GM12878 (cell line): ENCODE results near the gene TDRD10. TPM values are rescaled to one million over a fixed set of nuclear protein-coding genes. Genes with fewer than 3 reads are reported as not detected.
A peak's percentile ranks its signal among the peaks of the same experiment; 100 is the strongest.

Experiments
- ATAC-seq: fragments of 200-7000 bp; cut with Tn5 transposase; 3 replicates; pipeline ENCODE4 v1.9.1; 2020; ENCODE audit warnings: mild to moderate bottlenecking, moderate library complexity
- BruUV-seq: library from RNA; stranded (reverse); fragments of 400-500 nt; replicated peaks from 2 replicates; lab custom pipeline; 2021; lab: Mats Ljungman, UMichigan
- CTCF ChIA-PET: fragments of 300-600 bp; sonication (Branson Sonifier 250); formaldehyde crosslinking; extraction: SDS; loops from one replicate; lab custom pipeline; 2021; ENCODE audit warnings: inconsistent platforms; lab: Yijun Ruan, JAX
- POLR2A ChIA-PET: fragments of 350-600 bp; formaldehyde crosslinking; extraction: SDS; loops from one replicate; lab custom pipeline; 2021; ENCODE audit warnings: inconsistent platforms; lab: Charles Lee
- RAD21 ChIA-PET: fragments of 300-600 bp; sonication (Branson Sonifier 250); formaldehyde crosslinking; loops from one replicate; lab custom pipeline; 2023; ENCODE audit warnings: antibody characterized with exemption; ENCODE audit not compliant: unreplicated experiment; lab: Charles Lee
- SMC1A ChIA-PET: fragments of 300-600 bp; sonication (Branson Sonifier 250); formaldehyde crosslinking; loops from one replicate; lab custom pipeline; 2023; ENCODE audit not compliant: unreplicated experiment, uncharacterized antibody; lab: Charles Lee
- DNase-seq: peaks from one replicate; pipeline ENCODE4 v3.0.0-alpha.2; 2011; ENCODE audit warnings: low read depth, low spot score
- FAIRE-seq: peaks from 3 replicates; lab custom pipeline; 2011; peaks lifted over from hg19 to GRCh38; lab: Jason Lieb, UNC
- H2AFZ ChIP-seq: 2 replicates; pipeline ENCODE4 v1.6.0; 2011; ENCODE audit warnings: low read depth, low read length, control low read depth; ENCODE audit not compliant: control insufficient read depth
- H3K27ac ChIP-seq: 2 replicates; pipeline ENCODE4 v1.5.1; 2011; ENCODE audit warnings: control low read depth; ENCODE audit not compliant: control insufficient read depth, insufficient read depth
- H3K27me3 ChIP-seq, 2 experiments: replicated peaks in 1 of 2; 2 replicates each; pipeline versions ENCODE4 v1.6.0 to v1.6.1; 2011; ENCODE audit warnings: low read length in 1 of 2; ENCODE audit not compliant: control insufficient read depth in 2 of 2, insufficient read depth in 2 of 2
- H3K36me3 ChIP-seq, 2 experiments: 2 replicates each; pipeline ENCODE4 v1.5.1; 2011; ENCODE audit warnings: low read length in 1 of 2; ENCODE audit not compliant: control insufficient read depth in 2 of 2, insufficient read depth in 2 of 2
- H3K4me1 ChIP-seq: 2 replicates; pipeline ENCODE4 v1.6.1; 2011; ENCODE audit warnings: mild to moderate bottlenecking, low read length, moderate library complexity, mixed read lengths; ENCODE audit not compliant: control insufficient read depth, insufficient read depth
- H3K4me2 ChIP-seq: 2 replicates; pipeline ENCODE4 v1.6.0; 2011; ENCODE audit warnings: control low read depth; ENCODE audit not compliant: control insufficient read depth, insufficient read depth
- H3K4me3 ChIP-seq: fragments of 200-600 bp; sonication (generic); 2 replicates; pipeline ENCODE4 v1.5.1; 2016
- H3K79me2 ChIP-seq: 2 replicates; pipeline ENCODE4 v1.6.0; 2011; ENCODE audit warnings: low read length; ENCODE audit not compliant: control insufficient read depth, insufficient read depth
- H3K9ac ChIP-seq: 2 replicates; pipeline ENCODE4 v1.8.0; 2011; ENCODE audit warnings: low read length, control low read depth, mixed read lengths; ENCODE audit not compliant: control insufficient read depth, insufficient read depth
- H3K9me3 ChIP-seq: replicated peaks from 3 replicates; pipeline ENCODE4 v1.5.1; 2011; ENCODE audit warnings: mild to moderate bottlenecking, low read length; ENCODE audit not compliant: control insufficient read depth, insufficient read depth
- H4K20me1 ChIP-seq: 2 replicates; pipeline ENCODE4 v1.6.0; 2011; ENCODE audit not compliant: control insufficient read depth, insufficient read depth
- BHLHE40 ChIP-seq, 2 experiments: fragments of 450-650 bp in 1 of 2; IDR thresholded peaks; 2 replicates each; pipeline ENCODE4 v1.6.1; 2011 to 2017; ENCODE audit warnings: low read depth in 2 of 2, borderline replicate concordance in 1 of 2, improper control_type of control experiment in 1 of 2, low read length in 1 of 2, mild to moderate bottlenecking in 1 of 2
- CBX3 ChIP-seq: fragments of 200-600 bp; sonication (generic); IDR thresholded peaks from 2 replicates; pipeline ENCODE4 v1.6.1; 2016; ENCODE audit warnings: low read depth, borderline replicate concordance
- MLLT1 ChIP-seq: fragments of 450-650 bp; IDR thresholded peaks from 2 replicates; pipeline ENCODE4 v1.6.1; 2016; ENCODE audit warnings: mild to moderate bottlenecking
- NFYB ChIP-seq: IDR thresholded peaks from 2 replicates; pipeline ENCODE4 v1.6.1; 2011; ENCODE audit warnings: low read depth, mild to moderate bottlenecking, low read length, improper control_type of control experiment, moderate library complexity; ENCODE audit not compliant: insufficient read depth
- PBX3 ChIP-seq: IDR thresholded peaks from 2 replicates; pipeline ENCODE4 v1.6.1; 2011; ENCODE audit warnings: mild to moderate bottlenecking, low read depth, low read length, moderate library complexity; ENCODE audit not compliant: insufficient replicate concordance
- PKNOX1 ChIP-seq: fragments of 450-650 bp; IDR thresholded peaks from 2 replicates; pipeline ENCODE4 v1.6.1; 2016; ENCODE audit warnings: mild to moderate bottlenecking
- POLR2AphosphoS5 ChIP-seq: IDR thresholded peaks from 2 replicates; pipeline ENCODE4 v1.6.1; 2011; ENCODE audit warnings: mild to moderate bottlenecking, low read length, inconsistent platforms
- ZNF207 ChIP-seq: fragments of 450-650 bp; IDR thresholded peaks from 2 replicates; pipeline ENCODE4 v1.6.1; 2014; ENCODE audit warnings: antibody characterized with exemption, mild to moderate bottlenecking, borderline replicate concordance
- ZNF24 ChIP-seq: fragments of 450-650 bp; IDR thresholded peaks from 2 replicates; pipeline ENCODE4 v1.6.1; 2017; ENCODE audit warnings: antibody characterized with exemption, mild to moderate bottlenecking
- WGBS: methylation state at CpG from one replicate; pipeline ENCODE4 v1.1.6; 2016; ENCODE audit warnings: low lambda C conversion rate; ENCODE audit not compliant: insufficient replicate concordance, insufficient coverage; ENCODE audit errors: missing lambda C conversion rate; 5-methylcytosine and 5-hydroxymethylcytosine counted together
- in situ Hi-C: fragments of 300-500 bp; cut with MboI; formaldehyde crosslinking; loops from 9 replicates; pipeline ENCODE4 v1.14.3; 2018; ENCODE audit warnings: mixed read lengths
- intact Hi-C: fragments of 100-400 bp; cut with micrococcal nuclease; formaldehyde crosslinking; loops from one replicate; pipeline ENCODE4 v1.14.2; 2022; ENCODE audit not compliant: unreplicated experiment
- polyA plus RNA-seq, 11 experiments: library from polyadenylated mRNA; depleted of rRNA in 4 of 11; unstranded in 6 of 11; stranded (reverse) in 5 of 11; fragments of >200 nt; fragmentation: Nextera tagmentation in 4 of 11; fragmentation: Illumina TruSeq in 1 of 11; extraction: Ambion mirVana in 4 of 11; extraction: Trizol in 1 of 11; gene quantifications; 1 replicate in 1 of 11; 2 replicates in 10 of 11; pipeline versions ENCODE4 v1.2.1 to v1.2.3, GENCODE V29; 2011 to 2016; ENCODE audit warnings: inconsistent platforms in 2 of 11, missing spikeins in 2 of 11, low read depth in 1 of 11
- total RNA-seq, 4 experiments: library from RNA; depleted of rRNA in 3 of 4; stranded (reverse); fragments of >200 nt in 3 of 4; fragmentation: Illumina TruSeq in 1 of 4; extraction: Trizol in 1 of 4; gene quantifications; 2 replicates each; pipeline versions ENCODE4 v1.2.1 to v1.2.3, GENCODE V29; 2013 to 2021

The TDRD10 gene
- total and polyA plus RNA-seq, 10 of the 15 experiments (the other 5 are each of a cell fraction or from before 2014, with no cell fraction given): not detected

- no peak for TF ChIP-seq ZNF207
- TF ChIP-seq CBX3: no peak
- no peak for TF ChIP-seq MLLT1
- TF ChIP-seq PBX3: no peak
- TF ChIP-seq BHLHE40 (IDR thresholded peaks at IDR 0.05; ENCODE audit: borderline replicate concordance in 1 of 2, low read depth in 2 of 2, low read length in 1 of 2): no peak
- TF ChIP-seq PKNOX1: no peak
- TF ChIP-seq ZNF24: no peak
These were observed 88.7 kb downstream of the TDRD10 start (continued) for GRCh38 chr1:154590756-154591155.

- Histone ChIP-seq H3K9me3 (no peaks in the 10 kb centered on the region), H3K79me2 (no peaks in the 10 kb centered on the region; the same call in none of the 2 replicates), H3K36me3 (peaks cover 39 to 71% of the 10 kb centered on the region in 2 experiments), H3K9ac (no peak overlapping the region), H3K4me3 (no peak overlapping the region), H3K4me2 (no peak overlapping the region), H2AFZ (no peak overlapping the region), H3K27me3 (no peaks in the 10 kb centered on the region), H3K27ac (no peak overlapping the region), H3K4me1 (no peaks in the 10 kb centered on the region; the same call in 1 of the 2 replicates), H4K20me1 (peaks cover 7% of the 10 kb centered on the region; the same call in 1 of the 2 replicates)
- ATAC-seq: no peak
- WGBS: 89% methylated on average over 7 of the region's 7 CpGs
- ChIA-PET CTCF (interaction anchor here (1.0 to 2.2 kb wide), 3 partner anchors 10 to 32 kb away, joined by 3 to 11 read pairs (median 4); no protein-coding TSS in a partner anchor), RAD21 (no interaction called here), SMC1A (interaction anchor here (1.1 to 6.0 kb wide), 3 partner anchors 14 to 33 kb away, joined by 3 to 36 read pairs (median 4); no protein-coding TSS in a partner anchor), POLR2A (interaction anchor here (1.1 kb wide), 1 partner anchor 8 kb away, joined by 6 read pairs; no protein-coding TSS in a partner anchor)
- intact Hi-C loops: no loop called here
- no peak for DNase-seq
- no TSS peak for BruUV-seq
- in situ Hi-C loops: no loop called here
- FAIRE-seq: no peak
- peak; percentile 42; the same call in 1 of the 2 replicates for TF ChIP-seq POLR2AphosphoS5
- TF ChIP-seq NFYB: no peak
These were observed 89.2 kb downstream of the TDRD10 start for GRCh38 chr1:154591206-154591605.
